Measurements from ENCODE around the gene SMYD1.
A peak's percentile ranks its signal among the peaks of the same experiment; 100 is the strongest.

SMYD1 gene

DNA sequence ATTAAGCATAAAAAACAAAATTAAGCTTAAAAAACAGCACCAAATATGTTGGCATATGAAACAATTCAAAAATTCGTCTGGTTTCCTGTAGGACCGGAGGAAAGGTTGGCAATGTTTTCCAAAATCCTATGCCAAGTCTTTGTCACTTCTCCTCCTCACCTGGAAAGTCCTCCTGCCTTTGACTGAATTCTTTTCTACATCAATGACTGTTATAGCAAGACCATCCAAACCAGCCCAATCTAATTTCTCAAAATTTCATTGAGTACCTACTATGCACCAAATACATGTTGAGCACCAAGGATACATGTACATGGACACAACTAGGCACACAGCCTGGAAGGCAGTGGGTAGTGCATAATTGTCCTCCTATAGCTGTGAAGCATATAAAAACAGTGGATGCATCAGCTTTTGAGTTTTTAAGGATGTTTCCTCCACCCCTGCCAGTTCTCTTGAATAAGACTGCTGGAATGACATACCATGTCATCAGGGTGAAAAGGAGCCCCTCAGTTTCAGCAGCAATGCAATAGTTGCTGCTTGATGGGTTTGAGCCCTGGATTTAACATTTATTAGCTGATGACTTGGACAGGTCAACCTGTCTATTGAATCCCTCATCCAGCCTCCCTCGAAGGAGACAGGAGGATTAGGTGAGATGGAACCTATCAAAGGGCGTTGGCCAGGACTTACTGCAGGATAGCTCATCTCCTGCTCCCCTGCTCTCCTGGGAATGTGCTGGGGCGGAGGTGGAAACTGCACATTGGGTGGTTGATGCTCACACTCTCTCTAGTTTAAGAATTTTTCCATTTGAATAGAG is 55.7 kb downstream of the SMYD1 start:
- DNase-seq (ENCODE audit: low spot score), result no peak

DNA sequence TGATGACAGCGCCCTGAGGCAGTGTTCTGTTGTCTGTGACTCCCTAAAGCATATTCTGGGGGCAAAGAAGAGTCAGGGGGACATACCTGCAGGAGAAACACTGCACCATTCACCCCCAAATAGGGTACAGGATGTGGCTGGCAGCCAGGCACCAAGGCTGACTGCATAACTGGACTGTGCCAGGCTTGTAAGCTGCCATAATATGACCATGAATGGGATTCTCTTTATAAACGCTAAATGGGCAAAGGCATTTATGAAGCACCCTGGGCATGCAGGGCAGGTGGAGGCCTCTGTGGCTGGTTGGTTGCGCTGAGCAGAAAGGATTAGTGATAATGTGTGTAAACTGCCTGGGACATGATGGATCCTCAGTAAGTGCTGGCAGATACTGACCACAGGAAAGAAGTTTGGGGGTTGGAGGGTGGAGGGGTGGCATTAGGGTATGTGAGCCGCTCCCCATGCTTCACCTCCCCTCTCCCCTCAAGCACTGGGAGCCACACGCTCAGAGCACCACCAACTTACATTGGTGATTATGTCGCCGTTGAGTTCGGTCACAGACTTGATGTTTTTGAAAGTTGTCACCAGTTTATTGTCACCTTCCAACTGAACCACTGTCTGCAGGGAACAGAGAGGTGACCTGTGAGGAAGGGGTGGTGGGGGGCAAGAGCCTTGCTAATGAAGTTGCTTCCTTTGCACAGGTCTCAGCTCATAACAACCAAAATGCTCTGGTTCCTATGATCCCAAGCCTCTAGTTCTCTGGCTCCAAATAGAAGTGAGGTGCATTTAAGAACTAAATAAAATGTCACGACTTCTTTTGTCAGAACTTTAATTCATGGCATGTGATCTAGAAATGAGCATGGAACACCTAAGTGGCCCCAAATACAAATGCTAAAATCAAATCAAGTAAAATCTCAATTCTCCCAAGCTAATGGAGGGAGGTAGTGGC is 56.6 kb downstream of the SMYD1 start:
- no peak for DNase-seq (ENCODE audit: low spot score)

DNA sequence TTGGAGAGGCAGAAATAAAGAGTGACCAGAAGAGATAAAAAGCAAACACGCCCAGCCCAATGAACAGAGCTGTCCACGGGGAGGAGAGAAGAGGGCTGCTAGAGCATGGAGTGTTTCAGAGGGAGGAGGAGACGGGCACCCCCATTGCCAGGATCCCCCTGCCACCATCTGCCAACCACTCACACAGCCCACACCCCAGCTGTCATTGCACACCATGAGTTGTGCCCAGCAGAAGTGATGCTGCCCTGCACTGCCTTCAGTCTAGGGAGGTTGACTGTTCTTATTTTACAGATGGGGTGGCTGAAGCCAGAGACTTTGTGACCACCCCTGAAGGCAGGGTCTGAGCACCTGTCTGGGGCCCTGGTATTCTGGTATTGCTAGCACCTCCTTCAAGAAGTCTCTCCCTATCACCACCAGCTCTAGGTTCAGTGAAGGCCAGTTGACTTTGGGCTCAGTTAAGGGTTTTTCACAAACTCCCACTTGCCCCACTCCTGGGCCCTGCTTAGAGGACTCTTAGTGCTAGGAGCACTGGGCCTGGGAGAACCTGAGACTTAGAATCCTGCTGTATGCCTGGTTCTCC is 57.8 kb downstream of the SMYD1 start:
- DNase-seq (ENCODE audit: low spot score), result no peak

DNA sequence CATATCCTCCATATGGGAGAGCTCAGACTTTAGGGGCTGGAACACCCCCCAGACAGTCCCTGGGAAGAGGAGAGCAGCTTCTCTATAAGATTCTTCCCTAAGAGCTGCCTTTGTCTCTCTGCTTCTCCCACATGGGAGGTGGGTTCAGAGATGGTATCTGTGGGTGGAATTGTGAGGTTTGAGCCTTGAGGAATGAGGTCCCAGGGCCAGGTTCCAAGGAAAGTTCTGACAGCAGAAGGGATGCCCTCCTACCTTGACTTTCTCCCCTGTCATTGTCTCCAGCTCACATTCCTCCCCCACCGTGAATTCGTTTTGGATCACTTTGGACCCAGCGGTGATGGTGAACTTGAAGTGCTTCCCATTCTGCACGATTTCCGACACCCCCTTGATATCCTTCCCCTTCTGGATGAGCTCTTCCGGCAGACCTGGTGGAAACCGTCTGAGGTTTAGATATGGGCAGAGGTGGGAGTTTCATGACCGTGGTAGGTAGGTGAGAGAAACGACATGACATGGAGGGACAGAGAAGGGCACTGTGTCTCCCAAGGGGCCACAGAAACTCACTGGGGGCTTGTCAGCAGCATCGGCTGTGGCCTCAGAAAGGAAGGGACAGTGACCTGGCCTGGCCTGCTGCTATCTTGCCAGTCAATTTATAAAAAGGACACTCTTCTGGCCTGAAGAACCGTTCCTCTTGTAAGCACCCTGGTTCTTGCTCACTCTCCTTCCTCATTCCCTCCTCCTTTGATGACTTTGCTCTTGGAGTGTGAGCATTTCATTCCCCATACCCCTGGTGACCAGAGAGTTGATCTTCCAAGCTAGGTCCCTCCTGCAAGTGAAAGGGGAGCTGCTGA is 58.5 kb downstream of the SMYD1 start:
- no peak for DNase-seq (ENCODE audit: low spot score)

DNA sequence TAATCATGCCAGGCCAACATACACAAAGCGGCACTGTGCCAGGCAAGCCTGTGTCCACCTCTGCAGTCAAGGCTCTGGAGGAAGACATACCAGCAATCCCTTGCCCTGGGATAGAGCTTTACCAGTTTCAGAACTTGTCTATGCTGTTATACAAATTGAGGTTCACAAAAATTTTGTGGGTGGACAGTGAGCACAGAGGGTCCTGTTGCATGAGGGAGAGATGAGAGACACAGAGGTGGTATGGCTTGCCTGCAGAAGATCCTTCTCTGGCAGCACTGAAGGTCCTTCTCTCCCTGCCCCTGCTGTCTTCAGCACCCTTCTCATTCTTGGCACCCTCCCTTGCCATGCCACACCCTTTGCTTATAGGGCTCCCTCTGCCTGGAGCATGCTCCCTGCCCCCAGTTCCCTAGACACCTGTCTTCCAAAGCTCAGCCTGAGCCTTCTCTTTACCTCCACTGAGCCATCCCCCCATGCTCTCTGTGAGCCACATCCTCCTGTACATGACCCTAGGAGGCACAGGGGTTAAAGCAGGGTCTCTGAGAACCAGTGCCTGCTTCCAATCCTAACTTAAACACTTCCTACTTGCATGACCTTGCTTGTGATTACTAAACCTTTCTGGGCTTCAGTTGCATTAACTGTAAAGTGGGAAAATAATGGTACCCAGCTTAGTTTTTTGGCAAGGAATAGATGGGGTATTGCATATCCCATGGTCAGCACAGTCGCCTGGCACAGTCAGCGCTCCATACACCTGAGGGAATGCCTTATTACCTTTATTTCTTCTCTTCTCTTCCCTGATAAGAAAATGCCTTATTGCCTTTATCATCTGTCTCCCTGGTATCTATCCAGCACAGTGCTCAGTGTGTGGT is 59.4 kb downstream of the SMYD1 start:
- no peak for DNase-seq (ENCODE audit: low spot score)

DNA sequence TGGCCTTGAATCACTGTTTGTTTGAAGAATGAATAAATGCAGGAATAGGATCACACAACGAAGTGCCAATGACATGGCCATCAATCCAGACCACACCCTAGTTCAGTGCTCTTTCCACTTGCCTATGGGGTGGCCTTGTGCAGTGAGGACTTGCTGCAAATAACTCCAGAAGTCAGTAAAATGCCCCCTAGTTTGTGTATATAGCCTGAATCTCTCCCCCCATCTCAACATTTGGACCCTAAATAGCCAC is 59.9 kb downstream of the SMYD1 start:
- DNase-seq (ENCODE audit: low spot score), result no peak

DNA sequence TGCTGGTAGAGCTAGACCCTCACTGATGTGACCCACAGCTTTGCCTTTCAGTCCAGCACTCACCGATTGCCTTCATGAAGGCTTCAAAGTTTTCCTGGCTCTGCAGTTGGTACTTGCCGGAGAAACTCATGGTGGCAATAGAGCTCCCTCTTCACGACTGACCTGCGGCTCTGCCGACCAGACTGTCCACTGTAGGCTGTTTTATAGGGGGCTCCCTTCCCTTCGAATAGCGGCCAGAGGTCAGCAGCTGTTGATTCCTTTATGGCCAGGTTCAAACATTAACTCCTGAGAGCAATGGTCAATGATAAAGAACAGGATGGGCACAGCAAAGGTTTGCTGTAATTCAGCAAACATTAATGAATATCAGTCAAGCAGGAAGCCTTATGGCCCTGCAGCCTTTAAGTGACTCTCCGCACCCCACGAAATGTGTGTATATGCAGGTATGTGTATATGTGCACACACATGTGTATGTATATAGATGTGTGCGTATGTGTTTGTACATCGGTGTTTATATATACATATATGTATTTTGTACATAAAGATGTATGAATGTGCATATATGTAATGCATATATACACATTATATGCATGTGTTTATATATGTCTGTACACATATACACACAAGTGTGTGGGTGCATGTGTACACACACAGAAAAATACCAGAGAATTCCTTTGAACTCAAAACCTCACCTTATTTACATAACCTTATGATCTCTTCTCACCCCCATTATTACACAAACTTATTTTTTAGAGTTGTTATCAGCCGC is 60.4 kb downstream of the SMYD1 start, which contains the start of gene FABP1:
Gene FABP1, minus strand, starts transcription at position 175 of the 766 bp plus-strand sequence. Its CDS starts 45 bp downstream, at position 130.
- DNase-seq (ENCODE audit: low spot score), result peak; percentile 69

DNA sequence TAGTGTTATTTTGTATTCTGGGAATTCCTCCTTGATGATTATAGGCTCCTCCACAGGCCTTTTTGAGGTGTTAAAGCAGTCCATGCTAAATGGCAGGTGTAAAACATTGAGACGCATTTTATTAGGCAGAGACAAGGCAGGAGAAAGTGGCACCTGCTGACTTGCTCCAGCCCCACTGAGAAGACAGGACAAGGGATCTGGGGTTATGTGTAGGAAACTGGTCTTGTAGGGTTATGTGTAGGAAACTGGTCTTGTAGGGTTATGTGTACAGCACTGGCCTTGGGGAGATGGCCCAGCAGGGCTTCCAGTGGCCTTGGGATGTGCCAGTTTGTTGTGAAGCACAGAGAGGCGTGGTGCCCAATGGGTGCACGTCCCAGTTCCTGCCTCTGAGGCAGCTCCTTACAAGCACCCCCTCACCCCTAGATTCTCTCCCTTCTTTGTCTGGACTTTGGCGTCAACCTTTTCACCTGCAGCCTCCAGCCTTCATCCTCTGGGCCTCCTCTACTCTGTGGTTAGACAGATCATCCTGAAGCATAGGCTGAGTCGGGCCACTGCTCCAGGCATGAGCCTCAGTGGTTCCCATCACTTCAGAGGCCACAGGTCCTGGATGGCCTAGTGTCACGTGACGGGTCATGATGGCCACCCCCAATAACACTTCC is 61.2 kb downstream of the SMYD1 start:
- DNase-seq (ENCODE audit: low spot score), result no peak

DNA sequence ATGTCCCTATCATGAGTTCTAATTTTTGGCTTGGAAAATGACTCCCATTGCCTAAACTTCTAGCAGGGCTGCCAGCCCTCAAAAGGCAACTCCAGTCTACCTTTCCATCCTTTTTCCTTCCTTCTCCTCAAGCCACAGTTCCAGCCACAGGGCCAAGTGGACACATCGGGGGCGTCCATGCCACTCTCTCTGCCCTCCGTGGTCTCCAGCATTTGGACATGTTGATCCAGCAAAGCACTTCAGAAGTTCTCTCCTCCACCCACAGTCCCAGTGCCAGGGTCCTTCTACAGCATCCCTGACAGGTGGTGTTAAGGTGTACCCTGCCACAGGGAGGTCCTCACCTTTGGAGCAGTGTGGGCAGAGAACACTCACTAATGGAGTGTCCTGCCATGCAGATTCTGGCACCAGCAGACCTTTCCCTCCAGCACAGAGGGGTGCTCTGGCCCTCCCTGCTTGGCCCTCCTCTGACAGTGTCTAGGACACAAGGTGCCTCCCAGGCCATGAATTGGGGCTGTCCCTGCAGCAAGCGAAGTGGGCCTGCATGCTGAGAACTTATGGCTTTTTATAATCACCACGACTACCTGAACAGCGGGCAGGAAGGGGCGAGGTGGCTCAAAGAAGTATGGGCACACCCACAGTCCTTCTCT is 61.8 kb downstream of the SMYD1 start:
- DNase-seq (ENCODE audit: low spot score), result no peak

DNA sequence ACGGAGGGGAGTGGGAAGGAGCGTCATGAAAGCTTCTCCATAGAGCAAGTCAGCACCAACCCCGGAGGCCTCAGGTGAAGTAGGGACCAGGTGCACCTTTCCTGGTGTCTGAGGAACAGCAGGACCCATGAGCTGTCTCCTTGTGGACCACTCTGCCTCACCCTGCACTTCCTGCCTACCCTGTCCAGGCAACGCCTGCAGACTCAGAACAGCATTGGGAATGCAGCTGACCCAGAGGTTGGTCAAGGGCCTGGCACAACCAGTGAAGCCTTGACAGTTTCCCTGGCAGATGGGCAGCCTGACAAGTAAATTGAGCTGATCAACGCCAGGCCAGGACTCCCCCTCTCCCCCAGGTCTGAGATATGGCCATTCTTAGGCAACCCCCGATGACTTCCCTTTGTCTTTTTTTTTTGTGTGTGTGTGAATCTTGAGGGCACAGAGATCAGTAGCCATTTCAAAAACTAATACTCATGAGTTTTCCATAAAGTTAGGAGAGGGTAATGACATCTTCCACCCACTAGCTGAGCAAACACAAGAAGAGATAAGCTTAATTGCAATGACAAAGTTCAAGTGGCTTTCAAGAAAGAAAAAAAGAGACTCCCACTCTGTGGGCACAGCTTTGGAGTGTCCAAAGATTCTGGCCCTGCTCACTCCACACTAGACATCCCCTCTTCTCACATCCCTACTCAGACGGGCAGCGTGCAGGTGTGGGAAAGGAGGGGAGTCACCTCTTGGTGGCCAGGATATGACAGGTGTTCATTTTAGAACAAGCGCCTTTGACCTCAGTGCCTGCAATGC is 63.8 kb downstream of the SMYD1 start:
- no peak for DNase-seq (ENCODE audit: low spot score)

DNA sequence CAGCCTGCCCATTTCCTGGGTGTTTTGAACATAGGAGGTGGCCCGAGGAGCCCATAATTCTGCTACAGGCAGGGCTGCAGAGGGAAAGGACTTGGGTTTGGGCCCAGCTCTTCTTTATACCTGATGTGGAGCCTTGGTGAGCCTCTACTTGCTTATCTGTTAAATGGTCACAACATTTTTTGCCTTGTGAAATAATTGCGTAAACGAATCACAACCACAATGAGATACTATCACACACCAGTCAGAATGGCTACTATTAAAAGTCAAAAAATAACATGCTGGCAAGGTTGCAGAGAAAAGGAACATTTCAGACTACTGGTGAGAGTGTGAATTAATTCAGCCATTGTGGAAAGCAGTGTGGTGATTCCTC is 64.4 kb downstream of the SMYD1 start:
- no peak for DNase-seq (ENCODE audit: low spot score)

DNA sequence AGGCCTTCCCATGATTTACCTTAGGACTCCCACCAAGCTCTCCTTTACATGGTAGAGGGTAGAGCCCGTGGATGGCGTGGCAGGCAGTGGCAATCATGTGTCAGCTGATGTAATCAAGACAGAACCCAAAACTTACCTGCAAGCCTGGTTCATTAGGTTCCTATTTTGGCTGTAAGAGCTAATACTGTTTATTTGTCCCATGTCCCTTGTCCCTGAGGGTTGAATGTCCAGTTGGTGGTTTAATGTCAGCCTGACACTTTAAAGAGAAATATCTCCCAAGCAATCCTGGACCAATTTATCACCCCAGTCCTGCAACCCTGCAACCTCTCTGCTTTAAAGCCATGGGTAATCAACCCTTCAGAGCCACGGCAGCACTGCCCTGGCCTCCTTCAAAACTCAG is 66.2 kb downstream of the SMYD1 start:
- no peak for DNase-seq (ENCODE audit: low spot score)

DNA sequence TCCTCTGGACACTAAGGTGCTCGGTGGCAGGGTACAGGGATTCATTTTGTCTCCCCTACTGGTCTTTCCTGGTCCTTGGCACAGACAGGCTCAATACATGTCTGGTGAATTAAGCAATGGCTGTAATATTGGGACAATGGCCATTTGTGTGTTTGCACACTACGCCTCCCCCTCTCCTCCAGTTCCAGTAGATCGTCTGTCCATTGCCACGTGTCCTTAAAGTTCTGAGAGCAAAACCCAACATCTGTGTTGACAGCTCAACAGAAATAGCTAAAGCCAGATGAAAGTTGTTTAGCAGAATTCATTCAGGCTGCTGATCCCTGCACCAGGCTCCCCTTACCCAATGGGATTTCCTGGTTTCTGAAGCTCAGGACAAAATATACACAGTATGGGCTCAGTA is 69.2 kb downstream of the SMYD1 start:
- no peak for DNase-seq (ENCODE audit: low spot score)

DNA sequence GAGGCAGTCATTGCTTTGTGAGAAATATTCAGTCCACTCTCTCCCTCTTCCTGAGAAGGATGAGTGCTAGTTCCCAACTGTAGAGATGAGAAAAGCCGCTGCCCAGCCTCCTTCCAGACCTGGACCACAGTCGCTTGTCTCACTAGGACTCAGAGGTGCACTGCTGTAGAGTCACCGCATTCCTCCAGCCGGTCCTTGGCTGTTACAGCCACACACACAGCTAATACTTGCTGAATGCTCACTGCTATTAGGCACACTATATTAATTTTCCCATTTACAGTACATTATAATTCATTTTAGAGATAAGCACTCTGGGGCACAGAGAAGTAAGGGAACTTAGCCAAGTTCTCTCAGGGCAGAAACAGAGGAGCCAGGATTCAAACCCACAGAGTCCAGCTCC is 70.2 kb downstream of the SMYD1 start:
- no peak for DNase-seq (ENCODE audit: low spot score)

DNA sequence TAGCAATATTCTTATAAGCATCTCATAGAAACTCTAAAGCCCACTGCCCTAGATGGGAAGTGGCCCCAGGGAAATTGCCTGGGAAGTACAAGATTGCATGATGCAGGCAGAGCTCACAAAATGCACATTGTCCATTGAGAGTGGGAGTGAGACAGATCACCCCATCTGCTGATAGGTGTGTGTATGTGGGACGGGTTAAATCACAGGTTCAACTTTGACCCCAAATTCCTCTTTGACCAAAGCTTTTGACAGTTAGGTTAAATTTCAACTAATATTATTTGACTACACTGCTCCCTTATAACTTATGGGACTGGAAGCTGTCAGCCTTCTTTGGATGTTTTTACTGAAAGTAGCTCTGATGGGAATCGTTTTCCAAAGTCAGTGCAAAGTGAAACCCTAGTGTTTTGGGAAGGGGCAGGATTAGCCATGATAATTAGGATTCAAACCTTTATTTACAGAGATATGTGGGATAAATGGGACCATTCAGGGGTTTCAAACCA is 71.6 kb downstream of the SMYD1 start:
- DNase-seq (ENCODE audit: low spot score), result peak; percentile 62

DNA sequence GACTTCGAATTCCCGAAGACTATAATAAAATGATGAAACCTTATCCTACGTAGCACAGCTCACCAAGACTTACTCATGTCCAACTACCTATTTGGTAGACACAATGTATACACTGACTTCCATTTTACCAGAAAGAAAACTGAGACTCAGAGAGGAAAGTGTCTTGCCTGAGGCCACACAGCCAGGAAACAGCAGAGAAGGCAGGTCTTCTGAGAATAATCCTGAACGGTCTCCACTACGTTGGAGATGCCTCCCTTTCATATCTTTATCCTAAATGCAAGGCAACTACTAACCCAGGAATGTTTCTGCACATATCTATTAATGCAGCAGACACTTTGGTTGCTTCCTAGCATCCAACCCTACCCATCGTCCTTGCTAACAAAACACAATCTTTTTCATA is 72.2 kb downstream of the SMYD1 start:
- DNase-seq (ENCODE audit: low spot score), result no peak

DNA sequence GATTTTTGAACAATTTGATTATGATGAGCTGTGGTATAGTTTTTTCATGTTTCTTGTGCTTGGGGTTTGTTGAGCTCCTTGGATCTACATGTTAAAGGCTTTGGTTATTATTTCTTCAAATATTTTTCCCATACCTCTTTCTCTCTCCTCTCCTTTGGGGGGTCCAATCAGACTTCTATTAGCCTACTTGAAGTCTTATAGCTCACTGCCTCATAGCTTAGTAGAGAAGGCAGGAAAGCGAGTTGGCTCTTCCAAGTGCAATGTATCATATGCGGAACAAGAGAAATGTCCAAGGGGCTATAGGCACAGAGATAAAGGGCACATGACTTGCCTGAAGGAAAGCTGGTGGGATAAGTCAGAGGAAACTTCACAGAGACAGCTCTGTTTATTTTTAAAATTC is 74.3 kb downstream of the SMYD1 start:
- DNase-seq (ENCODE audit: low spot score), result no peak

DNA sequence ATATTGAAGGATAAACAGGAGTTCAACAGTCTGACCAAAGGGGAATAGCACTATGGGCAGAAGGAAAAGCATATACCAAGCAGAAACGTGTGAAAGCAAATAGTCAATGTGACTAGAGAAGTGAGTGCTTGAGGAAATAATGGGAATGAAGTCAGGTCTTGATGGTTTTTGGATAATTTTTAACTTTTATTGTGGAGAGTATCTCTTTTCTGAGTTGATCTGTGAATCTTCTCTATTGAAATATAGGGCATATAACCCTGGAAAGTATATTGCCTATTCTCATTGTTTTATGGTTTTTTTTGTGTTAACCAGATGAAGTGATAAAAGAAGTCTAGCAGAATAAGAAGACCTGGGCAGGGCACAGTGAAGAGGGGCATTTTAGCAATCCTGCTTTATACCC is 76.6 kb downstream of the SMYD1 start:
- DNase-seq (ENCODE audit: low spot score), result no peak
